Panc1 (cell line): ENCODE results near the gene ATG4A.

ENCODE experiments used
- CTCF ChIP-seq: fragments of 450-650 bp; IDR thresholded peaks from 2 replicates; pipeline ENCODE4 v1.5.1; 2017; ENCODE audit warnings: mild to moderate bottlenecking
- POLR2AphosphoS5 ChIP-seq: IDR thresholded peaks from 2 replicates; pipeline ENCODE4 v1.6.1; 2012; ENCODE audit warnings: mild to moderate bottlenecking, low read depth, low read length, moderate library complexity
- SIN3A ChIP-seq: IDR thresholded peaks from 2 replicates; pipeline ENCODE4 v1.6.1; 2012; ENCODE audit warnings: low read depth, mild to moderate bottlenecking, low read length, moderate library complexity, borderline replicate concordance; ENCODE audit not compliant: insufficient read depth
- TCF7L2 ChIP-seq: IDR thresholded peaks from 2 replicates; pipeline ENCODE4 v1.6.1; 2011; ENCODE audit warnings: mild to moderate bottlenecking, low read depth, low read length, inconsistent platforms
- TF ChIP-seq, protein P1 (sequence below), 2 experiments: IDR thresholded peaks; 2 replicates each; pipeline ENCODE4 v1.6.1; 2011 to 2012; ENCODE audit warnings: low read depth in 2 of 2, control low read depth in 1 of 2, low read length in 1 of 2, mild to moderate bottlenecking in 1 of 2, moderate library complexity in 1 of 2; ENCODE audit not compliant: insufficient read depth in 1 of 2

DNA sequence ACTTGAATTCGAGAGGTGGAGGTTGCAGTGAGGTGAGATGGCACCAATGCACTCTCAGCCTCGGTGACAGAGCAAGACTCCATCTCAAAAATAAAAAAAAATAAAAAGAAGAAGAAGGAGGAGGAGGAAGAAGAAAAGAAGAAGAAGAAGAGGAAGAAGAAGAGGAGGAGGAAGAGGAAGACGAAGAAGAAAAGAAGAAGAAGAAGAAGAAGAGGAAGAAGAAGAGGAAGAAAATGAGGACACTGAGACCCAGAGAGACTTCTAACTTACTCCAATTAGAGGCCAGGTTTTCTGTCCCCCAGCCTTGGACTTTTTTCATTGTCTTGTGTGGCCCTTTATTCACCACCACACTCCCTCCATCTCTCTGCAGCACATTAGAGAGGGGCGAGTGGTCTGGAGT, 70.7 kb downstream of the ATG4A start:
- TF ChIP-seq CTCF (no peak), POLR2AphosphoS5 (no peak), SIN3A (no peak), TCF7L2 (no peak)
- TF ChIP-seq, protein P1, sequence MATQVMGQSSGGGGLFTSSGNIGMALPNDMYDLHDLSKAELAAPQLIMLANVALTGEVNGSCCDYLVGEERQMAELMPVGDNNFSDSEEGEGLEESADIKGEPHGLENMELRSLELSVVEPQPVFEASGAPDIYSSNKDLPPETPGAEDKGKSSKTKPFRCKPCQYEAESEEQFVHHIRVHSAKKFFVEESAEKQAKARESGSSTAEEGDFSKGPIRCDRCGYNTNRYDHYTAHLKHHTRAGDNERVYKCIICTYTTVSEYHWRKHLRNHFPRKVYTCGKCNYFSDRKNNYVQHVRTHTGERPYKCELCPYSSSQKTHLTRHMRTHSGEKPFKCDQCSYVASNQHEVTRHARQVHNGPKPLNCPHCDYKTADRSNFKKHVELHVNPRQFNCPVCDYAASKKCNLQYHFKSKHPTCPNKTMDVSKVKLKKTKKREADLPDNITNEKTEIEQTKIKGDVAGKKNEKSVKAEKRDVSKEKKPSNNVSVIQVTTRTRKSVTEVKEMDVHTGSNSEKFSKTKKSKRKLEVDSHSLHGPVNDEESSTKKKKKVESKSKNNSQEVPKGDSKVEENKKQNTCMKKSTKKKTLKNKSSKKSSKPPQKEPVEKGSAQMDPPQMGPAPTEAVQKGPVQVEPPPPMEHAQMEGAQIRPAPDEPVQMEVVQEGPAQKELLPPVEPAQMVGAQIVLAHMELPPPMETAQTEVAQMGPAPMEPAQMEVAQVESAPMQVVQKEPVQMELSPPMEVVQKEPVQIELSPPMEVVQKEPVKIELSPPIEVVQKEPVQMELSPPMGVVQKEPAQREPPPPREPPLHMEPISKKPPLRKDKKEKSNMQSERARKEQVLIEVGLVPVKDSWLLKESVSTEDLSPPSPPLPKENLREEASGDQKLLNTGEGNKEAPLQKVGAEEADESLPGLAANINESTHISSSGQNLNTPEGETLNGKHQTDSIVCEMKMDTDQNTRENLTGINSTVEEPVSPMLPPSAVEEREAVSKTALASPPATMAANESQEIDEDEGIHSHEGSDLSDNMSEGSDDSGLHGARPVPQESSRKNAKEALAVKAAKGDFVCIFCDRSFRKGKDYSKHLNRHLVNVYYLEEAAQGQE (IDR thresholded peaks at IDR 0.05; ENCODE audit: insufficient read depth in 1 of 2, low read depth in 2 of 2, low read length in 1 of 2): no peak
